ENCODE results near the gene TMEM106C.

The TMEM106C gene

GRCh38 chr12:47980779-47981495 is 17.5 kb downstream of the TMEM106C start:
- no peak for DNase-seq

GRCh38 chr12:47981496-47982260 is 18.3 kb downstream of the TMEM106C start:
- no peak for DNase-seq

DNA sequence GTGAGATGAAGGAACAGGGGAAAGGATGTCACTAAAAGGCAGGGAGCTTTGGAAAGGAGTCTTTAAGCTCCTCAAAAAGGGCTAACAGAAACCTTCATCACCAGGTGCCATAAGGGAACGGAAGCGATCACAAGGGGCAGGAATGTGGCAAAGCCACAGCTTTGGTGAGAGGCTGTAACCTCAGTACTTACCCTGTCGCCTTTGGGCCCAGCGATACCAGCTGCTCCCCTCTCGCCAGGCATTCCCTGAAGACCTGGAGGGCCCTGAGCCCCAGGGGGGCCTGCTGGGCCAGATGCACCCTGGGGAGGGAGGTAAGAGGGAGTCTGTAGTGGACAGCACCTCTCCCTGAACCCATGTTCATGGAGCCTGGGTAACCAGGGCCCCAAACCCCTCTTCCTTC is 18.9 kb downstream of the TMEM106C start:
- DNase-seq: no peak

GRCh38 chr12:47982770-47983169 is 19.4 kb downstream of the TMEM106C start:
- no peak for DNase-seq

DNA sequence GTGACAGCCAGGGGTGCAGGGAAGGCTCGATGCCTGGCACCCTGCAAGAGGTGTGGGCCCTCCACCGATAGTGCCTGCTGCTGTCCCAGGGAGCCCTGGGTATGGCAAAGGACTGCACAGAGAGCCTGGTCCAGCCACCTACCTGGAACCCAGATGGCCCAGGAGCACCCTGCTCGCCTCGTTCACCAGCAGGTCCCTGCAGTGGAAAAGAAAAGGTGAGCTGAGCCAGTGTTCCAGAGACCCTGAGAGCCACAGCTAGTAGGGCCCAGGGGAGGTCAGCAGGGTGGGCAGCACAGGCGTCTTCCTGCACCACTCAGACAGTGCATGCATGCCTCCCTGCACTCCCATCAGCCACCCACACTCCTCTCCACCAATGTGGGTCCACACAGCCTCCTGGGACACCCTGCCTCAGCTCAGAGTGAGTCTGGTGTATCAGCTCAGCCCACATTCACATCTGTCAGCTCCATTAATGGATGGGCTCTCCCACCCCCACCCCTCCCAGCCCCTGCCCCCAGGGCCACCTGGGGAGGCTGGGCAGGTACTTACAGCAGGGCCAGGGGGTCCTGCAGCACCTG is 20.2 kb downstream of the TMEM106C start:
- no peak for DNase-seq

DNA sequence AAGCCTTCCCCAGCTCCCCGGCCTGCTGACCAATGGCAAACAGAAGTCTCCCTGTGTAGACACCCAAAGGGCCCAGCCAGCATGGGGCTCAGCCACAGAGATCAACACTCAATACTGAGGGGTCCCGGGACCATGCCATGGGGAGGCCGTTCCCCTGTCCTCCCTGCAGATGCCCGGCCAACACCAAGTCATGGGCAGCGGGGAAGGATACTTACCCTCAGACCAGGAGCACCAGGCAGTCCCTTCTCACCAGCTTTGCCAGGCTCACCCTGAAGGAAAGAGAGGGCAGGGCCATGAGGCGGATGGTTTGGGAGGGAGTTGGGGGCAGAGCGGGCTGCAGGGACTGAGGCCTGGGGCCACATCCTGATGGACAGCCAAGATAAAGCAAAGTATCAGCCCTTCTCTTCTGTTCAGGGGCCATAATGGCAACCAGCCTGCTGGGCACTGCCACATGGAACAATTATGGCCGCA is 21.0 kb downstream of the TMEM106C start:
- DNase-seq: no peak

DNA sequence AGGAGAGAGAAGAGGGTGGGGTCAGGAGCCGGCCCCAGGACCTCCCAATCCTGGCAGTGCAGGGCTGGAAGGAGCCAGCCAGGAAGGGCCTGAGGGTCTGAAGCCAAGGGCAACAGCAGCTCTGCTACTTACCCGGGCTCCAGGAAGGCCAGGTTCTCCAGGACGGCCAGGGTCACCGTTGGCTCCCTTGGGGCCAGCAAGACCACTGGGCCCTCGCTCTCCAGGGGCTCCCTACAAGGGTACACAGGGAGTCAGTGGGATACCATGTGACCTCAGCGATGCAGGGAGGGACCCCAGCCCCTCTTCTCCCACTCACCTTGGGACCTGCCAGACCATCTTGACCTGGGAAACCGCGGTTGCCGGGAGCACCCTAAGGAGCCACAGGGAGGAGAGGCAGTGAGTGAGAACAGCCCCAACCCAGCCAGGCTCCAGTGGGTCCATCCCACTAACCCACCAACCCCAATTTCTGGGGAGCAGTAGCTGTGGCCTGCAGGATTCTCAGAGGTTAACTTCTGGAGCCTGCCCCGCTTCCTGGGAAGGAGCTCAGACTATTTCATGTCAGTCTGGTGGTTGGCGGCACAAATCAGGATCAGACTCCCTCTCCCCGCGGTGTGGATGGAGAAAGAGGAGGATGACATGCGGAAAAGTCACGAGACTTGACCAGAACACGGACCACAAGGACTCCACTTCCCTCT is 22.3 kb downstream of the TMEM106C start:
- DNase-seq: no peak

DNA sequence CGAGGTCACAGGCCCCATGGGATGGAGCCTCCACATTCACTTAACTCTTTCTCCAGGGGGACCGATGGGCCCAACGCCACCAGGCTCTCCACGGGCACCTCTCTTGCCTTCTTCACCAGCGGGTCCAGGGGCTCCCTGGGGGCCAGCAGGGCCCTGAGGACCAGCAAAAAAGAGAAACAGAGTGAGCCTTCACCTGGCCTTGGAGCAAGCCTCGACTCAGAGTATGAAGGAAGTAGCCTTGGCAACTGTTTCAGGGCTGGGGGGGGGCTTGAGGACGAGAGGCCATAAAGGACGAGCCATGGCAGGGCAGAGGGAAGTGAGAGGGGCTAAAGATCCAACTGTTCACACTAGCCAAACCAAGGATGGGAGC is 22.9 kb downstream of the TMEM106C start:
- no peak for DNase-seq

DNA sequence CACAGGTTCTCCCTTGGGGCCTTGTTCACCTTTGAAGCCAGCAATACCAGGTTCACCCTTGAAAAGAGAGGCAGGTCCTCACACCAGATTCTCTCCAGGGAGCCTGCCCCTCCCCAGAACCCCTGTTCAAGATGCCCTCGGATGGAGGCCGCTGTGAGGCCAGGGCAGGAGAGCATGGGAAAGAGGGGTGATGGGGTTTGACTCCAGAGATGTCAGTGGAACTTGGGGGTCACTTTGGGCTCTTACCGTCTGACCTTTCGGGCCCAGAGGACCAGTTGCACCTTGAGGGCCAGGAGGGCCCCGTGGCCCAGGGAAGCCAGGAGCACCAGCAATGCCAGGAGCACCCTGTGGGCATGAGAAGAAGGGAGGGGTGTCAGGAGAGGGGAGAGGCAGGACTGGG is 23.4 kb downstream of the TMEM106C start:
- DNase-seq: no peak

- no peak for DNase-seq
Measured at GRCh38 chr12:47987411-47988072, 24.1 kb downstream of the TMEM106C start.

- DNase-seq: peak in 1 of 2 experiments; percentile 10
Measured at GRCh38 chr12:47988073-47989022, 25.0 kb downstream of the TMEM106C start.

- no peak for DNase-seq
Measured at GRCh38 chr12:47989023-47989417, 25.6 kb downstream of the TMEM106C start.

DNA sequence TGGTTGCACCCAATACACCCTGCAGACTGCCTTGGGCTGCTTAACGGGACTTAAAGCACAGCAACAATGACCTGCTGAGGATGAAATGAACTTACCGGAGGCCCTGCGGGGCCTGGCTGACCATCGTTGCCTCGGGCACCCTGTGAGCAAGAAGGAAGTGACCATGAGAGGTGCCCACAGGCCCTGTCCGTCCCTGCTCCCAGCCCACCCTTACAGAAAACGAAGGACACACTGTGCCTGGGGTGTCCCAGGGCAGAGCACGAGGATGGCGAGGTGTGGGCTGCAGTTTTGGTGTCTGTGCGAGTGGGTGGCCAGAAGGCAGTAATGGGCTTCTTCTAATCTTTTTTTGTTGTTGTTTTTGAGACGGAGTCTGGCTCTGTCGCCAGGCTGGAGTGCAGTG is 26.3 kb downstream of the TMEM106C start:
- DNase-seq: no peak

GRCh38 chr12:47990351-47991105 is 27.1 kb downstream of the TMEM106C start:
- no peak for DNase-seq

- DNase-seq: no peak
Measured at GRCh38 chr12:47991106-47992061, 28.0 kb downstream of the TMEM106C start.

DNA sequence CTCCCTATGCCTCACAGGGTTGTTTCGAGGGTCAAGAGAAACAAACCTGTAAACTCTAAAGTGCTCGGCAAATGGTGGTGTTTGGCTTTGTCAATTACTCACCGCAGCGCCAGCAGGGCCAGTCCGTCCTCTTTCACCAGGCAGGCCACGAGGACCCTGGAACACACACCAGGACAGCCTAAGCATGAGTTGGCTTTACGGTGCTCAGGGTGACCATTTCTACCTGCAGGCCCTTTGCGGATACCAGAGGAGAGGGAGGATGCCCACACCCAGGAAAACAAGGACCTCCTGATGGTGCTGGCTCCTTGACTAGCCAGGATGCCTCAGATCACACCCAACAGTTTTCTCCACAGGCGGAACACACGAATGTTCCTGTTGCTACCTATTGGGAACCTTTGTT is 29.4 kb downstream of the TMEM106C start:
- no peak for DNase-seq

DNA sequence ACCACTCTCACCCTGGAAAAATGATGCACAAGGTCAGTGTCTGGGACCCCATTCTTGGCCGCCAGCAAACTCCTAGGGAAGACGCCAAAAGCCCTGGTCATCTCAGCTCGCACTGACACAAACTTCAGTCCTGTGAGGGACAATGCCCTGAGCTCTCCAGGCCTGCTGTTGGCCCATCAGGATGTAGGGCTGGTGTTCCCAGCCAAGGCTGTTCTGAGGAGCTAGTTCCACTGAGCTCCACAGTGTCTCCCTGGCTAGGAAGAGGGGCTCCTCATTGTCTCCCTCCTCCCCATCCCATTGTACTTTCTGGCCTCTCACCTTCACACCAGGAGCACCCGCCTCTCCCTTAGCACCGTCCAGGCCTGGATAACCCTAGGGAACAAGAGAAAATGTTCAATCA is 30.1 kb downstream of the TMEM106C start:
- no peak for DNase-seq

GRCh38 chr12:47995981-47996401 is 32.6 kb downstream of the TMEM106C start:
- no peak for DNase-seq

- no peak for DNase-seq
Measured at GRCh38 chr12:47997321-47997720, 33.9 kb downstream of the TMEM106C start.

DNA sequence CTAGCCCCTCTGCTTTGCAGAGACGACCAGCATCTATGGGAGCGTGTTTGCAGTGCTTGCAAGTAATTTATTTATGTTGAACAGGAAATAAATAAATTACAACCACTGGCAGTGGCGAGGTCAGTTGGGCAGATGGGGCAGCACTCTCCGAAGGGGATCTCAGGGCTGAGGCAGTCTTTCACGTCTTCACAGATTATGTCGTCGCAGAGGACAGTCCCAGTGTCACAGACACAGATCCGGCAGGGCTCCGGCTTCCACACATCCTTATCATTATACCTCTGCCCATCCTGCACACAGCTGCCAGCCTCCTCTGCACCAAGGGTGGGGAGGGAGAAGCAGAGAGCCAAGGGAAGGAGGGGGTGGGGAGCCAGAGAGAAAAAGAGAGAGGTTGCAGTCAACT is 36.4 kb downstream of the TMEM106C start:
- no peak for DNase-seq

Measured in NCI-H526 (cell line).